Right atrium auricular region (tissue), 2 donors: Measurements from ENCODE around the gene ANKRD23. TPM values are rescaled to one million over a fixed set of nuclear protein-coding genes. Genes with fewer than 3 reads are reported as not detected.

Source experiments
- DNase-seq: peaks from one replicate; pipeline ENCODE4 v3.0.0-alpha.2; 2019; ENCODE audit warnings: low spot score
- H3K27ac ChIP-seq, 2 donors: fragments of 200-600 bp; sonication (generic); 1 replicate in 1 of 2; 2 replicates in 1 of 2; pipeline ENCODE4 v1.5.1; 2016 to 2019
- H3K27me3 ChIP-seq, 2 donors: fragments of 200-600 bp; sonication (generic); one replicate each; pipeline versions ENCODE4 v1.5.1 to v1.6.0; 2017 to 2019
- H3K36me3 ChIP-seq: fragments of 200-600 bp; sonication (generic); one replicate; pipeline ENCODE4 v1.5.1; 2016
- H3K4me1 ChIP-seq, 2 donors: fragments of 200-600 bp; sonication (generic); one replicate each; pipeline versions ENCODE4 v1.5.1 to v1.6.0; 2017 to 2019
- H3K4me3 ChIP-seq, 2 donors: fragments of 200-600 bp; sonication (generic); 1 replicate in 1 of 2; 2 replicates in 1 of 2; pipeline ENCODE4 v1.5.1; 2017 to 2019; ENCODE audit warnings: mild to moderate bottlenecking in 1 of 2, moderate library complexity in 1 of 2
- H3K9me3 ChIP-seq, 2 donors: fragments of 200-600 bp; sonication (generic); one replicate each; pipeline ENCODE4 v1.5.1; 2019
- CTCF ChIP-seq, 2 donors: fragments of 200-600 bp; sonication (generic); IDR thresholded peaks; one replicate each; pipeline ENCODE4 v1.5.1; 2019; ENCODE audit warnings: antibody characterized with exemption in 2 of 2
- total RNA-seq, 2 donors: library from RNA; depleted of rRNA; stranded (reverse); fragments of >200 nt; gene quantifications; one replicate each; pipeline ENCODE4 v1.1.0, GENCODE V29; 2016

Gene ANKRD23
- total RNA-seq, 2 donors from 2014 or later, result 9.3 to 23.0 TPM

GRCh38 chr2:96810783-96811192 is 33.0 kb downstream of the ANKRD23 start:
- peaks cover 6% of the 10 kb centered on the region for H3K36me3 ChIP-seq
- DNase-seq, result no peak
- peak overlapping the region; percentile 59 to 64 for H3K27ac ChIP-seq
- no peaks in the 10 kb centered on the region for H3K27me3 ChIP-seq
- no peak for TF ChIP-seq CTCF (IDR thresholded peaks at IDR 0.05)
- peaks cover 0 to 36% of the 10 kb centered on the region in 2 donors for H3K4me1 ChIP-seq
- no peak overlapping the region for H3K4me3 ChIP-seq
- no peaks in the 10 kb centered on the region for H3K9me3 ChIP-seq

- H3K9me3 ChIP-seq, result no peaks in the 10 kb centered on the region
- no peaks in the 10 kb centered on the region for H3K27me3 ChIP-seq
- DNase-seq, result no peak
- TF ChIP-seq CTCF (IDR thresholded peaks at IDR 0.05), result no peak
- H3K27ac ChIP-seq, result peak overlapping the region; percentile 59 to 64
- peaks cover 0 to 32% of the 10 kb centered on the region in 2 donors for H3K4me1 ChIP-seq
- H3K4me3 ChIP-seq, result no peak overlapping the region
- peaks cover 6% of the 10 kb centered on the region for H3K36me3 ChIP-seq
Observed at GRCh38 chr2:96809951-96810782, 33.7 kb downstream of the ANKRD23 start.

DNA sequence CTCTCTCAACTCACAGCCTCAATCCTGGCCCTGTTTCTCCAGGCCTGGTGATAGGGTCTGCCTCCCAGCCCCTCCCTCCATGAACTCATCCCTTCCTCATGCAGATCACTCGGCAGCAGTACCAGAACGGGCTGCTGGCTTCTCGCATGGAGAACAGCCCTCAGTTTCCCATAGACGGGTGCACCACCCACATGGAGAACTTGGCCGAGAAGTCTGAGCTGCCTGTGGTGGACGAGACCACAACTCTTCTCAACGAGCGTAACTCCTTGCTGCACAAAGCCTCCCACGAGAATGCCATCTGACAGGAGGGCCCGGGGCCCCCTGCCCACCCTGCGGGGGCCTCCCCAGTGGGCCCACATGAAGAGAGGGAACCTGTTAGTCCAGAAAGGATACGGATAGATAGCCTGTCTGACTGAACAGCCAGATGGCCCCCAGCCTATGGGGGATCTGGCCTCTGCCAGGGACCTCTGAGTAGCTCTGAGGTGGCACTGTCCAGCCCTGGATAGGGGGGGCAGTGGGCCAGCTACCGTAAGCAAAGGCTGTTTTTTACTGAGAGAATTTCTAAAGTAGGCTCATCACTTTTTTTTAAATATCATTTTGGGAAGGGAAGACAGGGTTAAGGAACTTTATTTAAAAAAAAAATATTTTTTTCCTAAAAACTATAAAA is 34.5 kb downstream of the ANKRD23 start:
- H3K9me3 ChIP-seq, result no peaks in the 10 kb centered on the region
- DNase-seq, result no peak
- H3K4me1 ChIP-seq, result peaks cover 0 to 28% of the 10 kb centered on the region in 2 donors
- peak overlapping the region; percentile 59 to 64 for H3K27ac ChIP-seq
- no peaks in the 10 kb centered on the region for H3K27me3 ChIP-seq
- H3K36me3 ChIP-seq, result peaks cover 6% of the 10 kb centered on the region
- TF ChIP-seq CTCF (IDR thresholded peaks at IDR 0.05), result no peak
- no peak overlapping the region for H3K4me3 ChIP-seq

DNA sequence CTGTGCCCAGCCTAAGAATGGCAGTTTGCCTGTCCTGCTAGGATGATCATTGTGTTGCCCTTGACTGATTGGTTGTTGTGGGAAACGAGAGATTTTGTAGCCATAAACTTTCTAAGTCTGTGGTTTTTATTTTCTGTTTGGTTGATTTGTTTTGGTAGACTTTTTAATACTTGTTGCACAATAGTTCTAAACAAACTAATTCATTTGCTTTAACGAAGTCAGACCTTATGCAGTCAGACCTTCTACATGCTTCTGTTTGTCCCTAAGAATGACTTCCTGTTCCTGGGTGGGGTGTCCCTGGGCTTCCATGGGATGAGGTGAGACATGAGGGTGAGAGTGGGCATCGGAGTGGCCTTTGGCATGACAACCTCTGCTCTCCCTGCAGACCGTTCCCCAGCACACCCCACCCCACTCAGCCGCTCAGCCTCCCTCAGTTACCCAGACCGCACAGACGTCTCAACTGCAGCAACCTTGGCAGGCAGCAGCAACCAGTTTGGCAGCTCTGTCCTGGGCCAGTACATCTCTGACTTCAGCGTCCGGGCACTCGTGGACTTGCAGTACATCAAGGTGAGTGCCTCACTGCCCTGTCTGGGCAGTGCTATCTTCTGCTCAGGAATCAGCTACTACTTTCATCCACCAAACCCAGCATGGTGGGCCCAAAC is 35.5 kb downstream of the ANKRD23 start:
- peaks cover 6% of the 10 kb centered on the region for H3K36me3 ChIP-seq

GRCh38 chr2:96807127-96807471 is 36.7 kb downstream of the ANKRD23 start:
- DNase-seq, result no peak
- H3K4me1 ChIP-seq, result peaks cover 0 to 25% of the 10 kb centered on the region in 2 donors
- peaks cover 14% of the 10 kb centered on the region for H3K36me3 ChIP-seq
- H3K4me3 ChIP-seq, result no peak overlapping the region
- H3K27ac ChIP-seq, result no peak overlapping the region
- TF ChIP-seq CTCF (IDR thresholded peaks at IDR 0.05), result no peak
- H3K9me3 ChIP-seq, result no peaks in the 10 kb centered on the region
- H3K27me3 ChIP-seq, result no peaks in the 10 kb centered on the region

More for the DNA sequence above, 35.5 kb downstream of the ANKRD23 start:
- DNase-seq, result no peak
- peaks cover 0 to 28% of the 10 kb centered on the region in 2 donors for H3K4me1 ChIP-seq
- no peak for TF ChIP-seq CTCF (IDR thresholded peaks at IDR 0.05)
- no peak overlapping the region for H3K27ac ChIP-seq
- no peaks in the 10 kb centered on the region for H3K27me3 ChIP-seq
- no peaks in the 10 kb centered on the region for H3K9me3 ChIP-seq
- no peak overlapping the region for H3K4me3 ChIP-seq
